Left lung (tissue), 10 donors: ENCODE data around the gene MYH10. TPM values are rescaled to one million over a fixed set of nuclear protein-coding genes. Genes with fewer than 3 reads are reported as not detected.

ENCODE experiments used
- ATAC-seq: fragments of 200-7000 bp; cut with Tn5 transposase; one replicate; pipeline ENCODE4 v1.9.1; 2020; ENCODE audit warnings: moderate library complexity
- DNase-seq, 4 donors: peaks; one replicate each; pipeline ENCODE4 v3.0.0-alpha.2; 2013 to 2020
- H3K27ac ChIP-seq, 2 donors: fragments of 200-600 bp; sonication (generic) in 1 of 2; one replicate each; pipeline versions ENCODE4 v1.5.0 to v1.8.0; 2020 to 2021
- H3K27me3 ChIP-seq, 2 donors: fragments of 200-600 bp; sonication (generic) in 1 of 2; one replicate each; pipeline versions ENCODE4 v1.5.0 to v1.8.0; 2020 to 2021
- H3K36me3 ChIP-seq, 2 donors: fragments of 200-600 bp; sonication (generic) in 1 of 2; one replicate each; pipeline versions ENCODE4 v1.5.0 to v1.8.0; 2020 to 2021
- H3K4me1 ChIP-seq, 2 donors: fragments of 200-600 bp; one replicate each; pipeline ENCODE4 v1.8.0; 2021
- H3K4me3 ChIP-seq, 2 donors: fragments of 200-600 bp; sonication (generic) in 1 of 2; one replicate each; pipeline versions ENCODE4 v1.5.0 to v1.8.0; 2020 to 2021; ENCODE audit warnings: mild to moderate bottlenecking in 1 of 2
- H3K9me3 ChIP-seq, 2 donors: fragments of 200-600 bp; sonication (generic) in 1 of 2; one replicate each; pipeline versions ENCODE4 v1.5.0 to v1.8.0; 2020 to 2021
- CTCF ChIP-seq, 2 donors: fragments of 200-600 bp; sonication (generic) in 1 of 2; IDR thresholded peaks; one replicate each; pipeline versions ENCODE4 v1.5.0 to v1.8.0; 2021; ENCODE audit warnings: antibody characterized with exemption in 2 of 2
- intact Hi-C, 2 donors: fragments of 100-400 bp; cut with DNase I; formaldehyde crosslinking; loops; one replicate each; pipeline versions ENCODE4 v1.11.2 to v1.14.2; 2022
- polyA plus RNA-seq, 6 donors: library from polyadenylated mRNA; unstranded; fragments of 120-200 nt; gene quantifications; one replicate each; pipeline ENCODE4 v1.2.1, GENCODE V29; 2013; ENCODE audit not compliant: insufficient read length in 6 of 6
- total RNA-seq, 2 donors: library from RNA; stranded (reverse); fragmentation: NEBNext Ultra II Directional; extraction: Animal tissue kit (Norgen Biotek cat#: 25700); gene quantifications; one replicate each; pipeline ENCODE4 v1.2.1, GENCODE V29; 2021
- donor health status: DM: no; HTN: yes; CAD: no.
- donor health status: DM: no; HTN: no; CAD: no.

The MYH10 gene
- total and polyA plus RNA-seq, 8 donors, result 70.9 to 196 (median 151) TPM

GRCh38 chr17:8606401-8606800, 24.1 kb downstream of the MYH10 start:
- intact Hi-C loops, result no loop called here
- H3K27ac ChIP-seq, result peak overlapping the region in 1 of 2 donors; percentile 21
- H3K36me3 ChIP-seq, result no peaks in the 10 kb centered on the region
- peaks cover 0 to 6% of the 10 kb centered on the region in 2 donors for H3K4me1 ChIP-seq
- peaks cover 0 to 2% of the 10 kb centered on the region in 2 donors for H3K9me3 ChIP-seq
- ATAC-seq, result peak; percentile 60
- H3K27me3 ChIP-seq, result peaks cover 0 to 8% of the 10 kb centered on the region in 2 donors
- DNase-seq, result peak in 2 of 4 donors; percentile 35 to 60
- TF ChIP-seq CTCF (IDR thresholded peaks at IDR 0.05), result no peak
- no peak overlapping the region for H3K4me3 ChIP-seq

GRCh38 chr17:8602679-8603078, 27.8 kb downstream of the MYH10 start:
- Histone ChIP-seq H3K4me3 (no peak overlapping the region), H3K27me3 (peaks cover 0 to 8% of the 10 kb centered on the region in 2 donors), H3K27ac (no peak overlapping the region), H3K4me1 (no peaks in the 10 kb centered on the region), H3K9me3 (no peaks in the 10 kb centered on the region), H3K36me3 (no peaks in the 10 kb centered on the region)
- ATAC-seq (no peak), DNase-seq (no peak)
- TF ChIP-seq CTCF (IDR thresholded peaks at IDR 0.05), result no peak
- intact Hi-C loops, result no loop called here

- Histone ChIP-seq H3K27ac (no peak overlapping the region), H3K4me1 (no peaks in the 10 kb centered on the region), H3K9me3 (no peaks in the 10 kb centered on the region), H3K4me3 (no peak overlapping the region), H3K27me3 (peaks cover 0 to 5% of the 10 kb centered on the region in 2 donors), H3K36me3 (no peaks in the 10 kb centered on the region)
- intact Hi-C loops, result no loop called here
- DNase-seq (no peak), ATAC-seq (no peak)
- TF ChIP-seq CTCF (IDR thresholded peaks at IDR 0.05), result no peak
These were observed 31.0 kb downstream of the MYH10 start for GRCh38 chr17:8599351-8600011.

GRCh38 chr17:8598913-8599312, 31.6 kb downstream of the MYH10 start:
- H3K27me3 ChIP-seq, result peaks cover 0 to 5% of the 10 kb centered on the region in 2 donors
- H3K4me3 ChIP-seq, result no peak overlapping the region
- no peak for TF ChIP-seq CTCF (IDR thresholded peaks at IDR 0.05)
- H3K36me3 ChIP-seq, result no peaks in the 10 kb centered on the region
- intact Hi-C loops, result no loop called here
- no peaks in the 10 kb centered on the region for H3K4me1 ChIP-seq
- ATAC-seq, result no peak
- H3K27ac ChIP-seq, result no peak overlapping the region
- DNase-seq, result no peak
- H3K9me3 ChIP-seq, result no peaks in the 10 kb centered on the region

GRCh38 chr17:8593830-8594229, 36.7 kb downstream of the MYH10 start:
- H3K4me3 ChIP-seq, result no peak overlapping the region
- H3K27me3 ChIP-seq, result no peaks in the 10 kb centered on the region
- no peak overlapping the region for H3K27ac ChIP-seq
- DNase-seq, result no peak
- no peaks in the 10 kb centered on the region for H3K9me3 ChIP-seq
- intact Hi-C loops, result no loop called here
- H3K36me3 ChIP-seq, result no peaks in the 10 kb centered on the region
- no peak for ATAC-seq
- H3K4me1 ChIP-seq, result no peaks in the 10 kb centered on the region
- TF ChIP-seq CTCF (IDR thresholded peaks at IDR 0.05), result no peak
